Mesothelial cell of epicardium (in vitro differentiated cells): ENCODE data around the gene PCDH8. TPM values are rescaled to one million over a fixed set of nuclear protein-coding genes. Genes with fewer than 3 reads are reported as not detected.

Source experiments
- DNase-seq, 2 experiments: peaks; one replicate each; pipeline ENCODE4 v3.0.0; 2021; ENCODE audit warnings: low spot score in 2 of 2; ENCODE audit not compliant: unreplicated experiment in 2 of 2
- H3K27ac Mint-ChIP-seq: 2 replicates; pipeline ENCODE4 v1.8.0; 2021; ENCODE audit warnings: mixed read lengths
- H3K27me3 Mint-ChIP-seq: 2 replicates; pipeline ENCODE4 v1.8.0; 2021; ENCODE audit warnings: low read depth, mixed read lengths
- H3K36me3 Mint-ChIP-seq: 2 replicates; pipeline ENCODE4 v1.8.0; 2021; ENCODE audit warnings: mixed read lengths
- H3K4me1 Mint-ChIP-seq: 2 replicates; pipeline ENCODE4 v1.8.0; 2021; ENCODE audit warnings: mixed read lengths
- H3K4me3 Mint-ChIP-seq: 2 replicates; pipeline ENCODE4 v1.8.0; 2021; ENCODE audit warnings: mild to moderate bottlenecking, moderate library complexity, mixed read lengths
- H3K9me3 Mint-ChIP-seq: 2 replicates; pipeline ENCODE4 v1.8.0; 2021; ENCODE audit warnings: mixed read lengths
- total RNA-seq: library from RNA; stranded (reverse); gene quantifications from 3 replicates; pipeline ENCODE4 v1.2.1, GENCODE V29; 2021
- TF ChIP-seq, protein P1 (sequence below): fragments of 200-600 bp; sonication (generic); IDR thresholded peaks from one replicate; pipeline ENCODE4 v1.5.0; 2021; ENCODE audit warnings: antibody characterized with exemption; ENCODE audit not compliant: unreplicated experiment

The PCDH8 gene
- total RNA-seq, 1 donor from 2014 or later: 0.25 TPM

DNA sequence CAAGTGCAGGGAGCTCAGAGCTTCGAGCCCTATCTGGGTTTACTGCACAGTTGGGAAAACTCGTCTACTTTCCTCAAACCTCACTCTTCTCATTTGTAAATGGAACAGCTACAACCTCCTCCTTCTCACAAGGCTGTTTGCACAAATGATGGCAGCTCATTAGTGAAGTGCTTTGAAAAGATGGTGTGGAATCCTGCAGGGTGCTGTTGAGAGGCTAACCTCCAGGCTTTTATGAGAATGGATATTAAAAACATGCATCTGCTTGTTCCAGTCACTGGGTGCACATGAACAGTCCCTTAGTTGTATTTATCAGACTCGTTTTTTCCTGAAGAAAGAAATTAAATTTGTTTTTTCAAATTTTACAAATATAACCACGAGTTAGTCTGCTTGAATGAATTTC, 36.6 kb downstream of the PCDH8 start:
- H3K27ac Mint-ChIP-seq: no peak overlapping the region
- no peaks in the 10 kb centered on the region for H3K36me3 Mint-ChIP-seq
- TF ChIP-seq, protein P1, sequence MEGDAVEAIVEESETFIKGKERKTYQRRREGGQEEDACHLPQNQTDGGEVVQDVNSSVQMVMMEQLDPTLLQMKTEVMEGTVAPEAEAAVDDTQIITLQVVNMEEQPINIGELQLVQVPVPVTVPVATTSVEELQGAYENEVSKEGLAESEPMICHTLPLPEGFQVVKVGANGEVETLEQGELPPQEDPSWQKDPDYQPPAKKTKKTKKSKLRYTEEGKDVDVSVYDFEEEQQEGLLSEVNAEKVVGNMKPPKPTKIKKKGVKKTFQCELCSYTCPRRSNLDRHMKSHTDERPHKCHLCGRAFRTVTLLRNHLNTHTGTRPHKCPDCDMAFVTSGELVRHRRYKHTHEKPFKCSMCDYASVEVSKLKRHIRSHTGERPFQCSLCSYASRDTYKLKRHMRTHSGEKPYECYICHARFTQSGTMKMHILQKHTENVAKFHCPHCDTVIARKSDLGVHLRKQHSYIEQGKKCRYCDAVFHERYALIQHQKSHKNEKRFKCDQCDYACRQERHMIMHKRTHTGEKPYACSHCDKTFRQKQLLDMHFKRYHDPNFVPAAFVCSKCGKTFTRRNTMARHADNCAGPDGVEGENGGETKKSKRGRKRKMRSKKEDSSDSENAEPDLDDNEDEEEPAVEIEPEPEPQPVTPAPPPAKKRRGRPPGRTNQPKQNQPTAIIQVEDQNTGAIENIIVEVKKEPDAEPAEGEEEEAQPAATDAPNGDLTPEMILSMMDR: no peak
- H3K27me3 Mint-ChIP-seq: no peaks in the 10 kb centered on the region
- no peak for DNase-seq
- peaks cover 21% of the 10 kb centered on the region for H3K4me1 Mint-ChIP-seq
- H3K9me3 Mint-ChIP-seq: no peaks in the 10 kb centered on the region
- no peak overlapping the region for H3K4me3 Mint-ChIP-seq

DNA sequence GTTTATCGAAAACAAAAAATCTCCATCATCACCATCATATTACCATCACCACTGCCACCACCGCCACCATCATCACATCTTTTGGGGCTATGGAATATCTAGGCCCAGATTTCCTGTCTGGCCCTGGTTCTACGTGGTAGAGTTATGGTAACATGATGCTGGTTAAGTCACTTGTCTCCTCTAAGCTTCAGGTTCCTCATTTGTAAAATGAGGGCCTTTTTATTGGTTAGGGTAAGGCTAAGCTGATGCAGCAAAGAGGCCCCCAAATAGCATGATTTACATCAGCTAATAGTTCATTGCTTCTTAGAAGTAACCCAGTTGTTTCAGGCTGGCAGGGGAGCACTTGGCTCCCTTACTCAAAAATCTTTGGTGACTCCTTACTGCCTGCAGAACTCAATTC, 37.9 kb downstream of the PCDH8 start:
- no peaks in the 10 kb centered on the region for H3K36me3 Mint-ChIP-seq
- TF ChIP-seq, protein P1: no peak
- H3K4me1 Mint-ChIP-seq: peaks cover 21% of the 10 kb centered on the region
- H3K9me3 Mint-ChIP-seq: no peaks in the 10 kb centered on the region
- H3K4me3 Mint-ChIP-seq: no peak overlapping the region
- no peak for DNase-seq
- H3K27ac Mint-ChIP-seq: no peak overlapping the region
- H3K27me3 Mint-ChIP-seq: no peaks in the 10 kb centered on the region

DNA sequence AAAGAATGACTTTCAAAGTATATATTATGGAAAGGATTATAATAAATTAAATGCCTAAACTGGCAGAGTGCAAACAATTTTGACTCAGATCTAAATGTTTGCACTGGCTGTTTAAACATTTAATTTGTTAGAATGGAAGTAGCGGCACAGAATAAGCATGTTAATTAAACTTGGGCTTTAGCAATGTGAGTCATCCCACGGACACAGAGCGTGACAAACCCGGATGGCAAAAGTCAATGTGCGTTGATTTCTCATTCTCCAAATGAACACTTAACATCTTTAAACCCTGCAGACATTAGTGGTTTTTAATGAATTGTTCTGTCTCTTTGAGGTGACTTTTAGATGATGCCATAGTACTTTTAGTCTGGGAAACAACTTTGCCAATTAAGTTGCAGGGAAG, 38.4 kb downstream of the PCDH8 start:
- H3K36me3 Mint-ChIP-seq: no peaks in the 10 kb centered on the region
- no peaks in the 10 kb centered on the region for H3K27me3 Mint-ChIP-seq

DNA sequence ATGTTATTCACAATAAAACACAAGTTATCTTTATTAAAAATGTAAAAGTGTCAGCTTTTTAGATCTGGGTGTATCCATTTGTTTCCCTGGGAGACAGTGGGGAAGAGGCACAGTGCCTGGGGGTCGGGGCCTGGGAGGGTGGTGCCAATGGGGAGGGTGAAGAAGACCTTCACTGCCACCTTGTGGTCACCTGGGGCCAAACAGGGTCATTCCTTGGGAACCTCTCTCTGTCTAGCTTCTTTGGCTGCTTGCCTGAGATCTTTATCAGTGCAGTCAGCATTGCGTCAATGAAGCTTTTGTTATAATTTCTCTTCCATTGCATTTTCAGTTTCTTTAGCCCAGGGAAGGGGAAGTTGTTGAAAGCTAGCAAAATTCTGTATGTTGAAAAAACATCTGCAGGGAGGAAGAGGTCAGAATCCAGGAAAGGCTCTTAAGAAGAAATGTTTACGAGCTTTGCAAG, 39.1 kb downstream of the PCDH8 start:
- TF ChIP-seq, protein P1: peak; percentile 48
- DNase-seq: peak; percentile 49 to 62
- Mint-ChIP-seq H3K36me3 (no peaks in the 10 kb centered on the region), H3K9me3 (no peaks in the 10 kb centered on the region), H3K27ac (peak overlapping the region; percentile 36), H3K4me3 (no peak overlapping the region), H3K27me3 (no peaks in the 10 kb centered on the region), H3K4me1 (peaks cover 25% of the 10 kb centered on the region)

More for the DNA sequence above, 38.4 kb downstream of the PCDH8 start:
- H3K27ac Mint-ChIP-seq: peak overlapping the region; percentile 14
- H3K9me3 Mint-ChIP-seq: no peaks in the 10 kb centered on the region
- no peak overlapping the region for H3K4me3 Mint-ChIP-seq
- TF ChIP-seq, protein P1: no peak
- DNase-seq: no peak
- H3K4me1 Mint-ChIP-seq: peaks cover 21% of the 10 kb centered on the region

DNA sequence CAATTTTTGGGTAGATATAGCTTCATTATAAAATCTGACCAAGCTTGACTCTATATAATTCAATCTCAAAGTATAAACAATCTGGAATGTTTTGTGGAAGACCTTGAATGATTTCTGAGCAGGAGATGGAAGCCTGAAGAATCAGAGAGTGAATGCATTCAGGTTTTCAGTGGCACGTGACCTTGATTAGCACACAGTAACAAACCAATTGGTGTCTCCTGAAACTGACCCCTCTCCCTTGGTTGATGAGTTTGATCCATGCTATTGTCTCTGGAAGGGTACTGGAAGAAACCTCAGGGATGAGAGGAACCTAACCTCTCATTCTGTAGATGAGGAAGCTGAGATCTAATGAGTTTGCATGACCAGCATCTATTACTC, 39.6 kb downstream of the PCDH8 start:
- TF ChIP-seq, protein P1: no peak
- no peak for DNase-seq
- Mint-ChIP-seq H3K4me3 (no peak overlapping the region), H3K9me3 (no peaks in the 10 kb centered on the region), H3K36me3 (no peaks in the 10 kb centered on the region), H3K27ac (peak overlapping the region; percentile 15), H3K27me3 (no peaks in the 10 kb centered on the region), H3K4me1 (peaks cover 30% of the 10 kb centered on the region)

DNA sequence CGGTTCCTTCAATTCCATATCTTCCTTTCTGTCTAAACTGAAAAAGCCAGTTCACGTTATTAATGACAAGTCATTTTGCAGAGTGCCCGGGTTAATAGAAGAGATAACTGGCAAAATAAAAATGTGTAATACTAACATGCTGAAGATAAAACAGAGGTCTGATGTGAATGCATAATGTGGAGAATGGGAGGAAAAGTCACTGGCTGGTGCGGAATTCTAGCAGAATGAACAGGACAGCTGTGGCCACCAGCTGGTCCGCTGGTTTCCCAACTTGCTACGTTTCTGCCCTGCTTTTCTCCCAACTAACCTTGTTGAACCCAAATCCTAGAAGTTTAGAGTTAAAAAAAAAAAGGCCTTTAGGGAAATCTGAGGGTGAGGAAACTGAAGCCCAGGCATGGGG, 42.4 kb downstream of the PCDH8 start:
- TF ChIP-seq, protein P1: no peak
- Mint-ChIP-seq H3K4me3 (no peak overlapping the region), H3K27me3 (no peaks in the 10 kb centered on the region), H3K9me3 (peaks cover 4% of the 10 kb centered on the region), H3K27ac (no peak overlapping the region), H3K4me1 (peaks cover 39% of the 10 kb centered on the region), H3K36me3 (no peaks in the 10 kb centered on the region)
- DNase-seq: no peak
